Effector CD4-positive, alpha-beta T cell (primary cell): Measurements from ENCODE around the gene TBC1D3I. TPM values are rescaled to one million over a fixed set of nuclear protein-coding genes. Genes with fewer than 3 reads are reported as not detected.
"Not testable (repeated sequence)": the region's sequence is repeated elsewhere in the genome, so short reads cannot be mapped to it uniquely, and the experiment has no call there.

Source experiments
- DNase-seq: peaks from one replicate; pipeline ENCODE4 v3.0.0-alpha.2; 2020
- total RNA-seq: gene quantifications from one replicate; lab custom pipeline; 2026; lab: John Stamatoyannopoulos, UW

The TBC1D3I gene
- not detected for total RNA-seq

- not testable (repeated sequence) for DNase-seq
Observed at GRCh38 chr17:36264470-36264869, at the start of gene TBC1D3I. Gene TBC1D3I (minus strand): TSS chr17:36264570. CDS start chr17:36262985, 1,585 bp downstream.

GRCh38 chr17:36295161-36295560 is 30.8 kb upstream of the TBC1D3I start:
- DNase-seq, result not testable (repeated sequence)

GRCh38 chr17:36289965-36290612 is 25.7 kb upstream of the TBC1D3I start:
- DNase-seq, result not testable (repeated sequence)

GRCh38 chr17:36284219-36284618 is 19.8 kb upstream of the TBC1D3I start:
- not testable (repeated sequence) for DNase-seq

GRCh38 chr17:36283256-36283655 is 18.9 kb upstream of the TBC1D3I start:
- DNase-seq, result not testable (repeated sequence)

GRCh38 chr17:36242046-36242445 is 22.3 kb downstream of the TBC1D3I start:
- not testable (repeated sequence) for DNase-seq

GRCh38 chr17:36229644-36230043 is 34.7 kb downstream of the TBC1D3I start:
- not testable (repeated sequence) for DNase-seq

GRCh38 chr17:36222967-36223366 is 41.4 kb downstream of the TBC1D3I start:
- DNase-seq, result not testable (repeated sequence)

GRCh38 chr17:36221581-36222100 is 42.7 kb downstream of the TBC1D3I start:
- DNase-seq, result not testable (repeated sequence)

- DNase-seq, result not testable (repeated sequence)
Observed at GRCh38 chr17:36220737-36221580, 43.4 kb downstream of the TBC1D3I start.

- not testable (repeated sequence) for DNase-seq
Observed at GRCh38 chr17:36219556-36219955, 44.8 kb downstream of the TBC1D3I start.

- not testable (repeated sequence) for DNase-seq
Observed at GRCh38 chr17:36215406-36216308, 48.7 kb downstream of the TBC1D3I start.

- DNase-seq, result no peak
Observed at GRCh38 chr17:36214918-36215317, 49.5 kb downstream of the TBC1D3I start.

GRCh38 chr17:36213695-36214094 is 50.7 kb downstream of the TBC1D3I start:
- DNase-seq, result no peak

GRCh38 chr17:36212966-36213365 is 51.4 kb downstream of the TBC1D3I start:
- DNase-seq, result no peak

- no peak for DNase-seq
Observed at GRCh38 chr17:36212272-36212605, 52.1 kb downstream of the TBC1D3I start.

GRCh38 chr17:36211484-36212271 is 52.7 kb downstream of the TBC1D3I start:
- not testable (repeated sequence) for DNase-seq

GRCh38 chr17:36210439-36211211 is 53.7 kb downstream of the TBC1D3I start, which contains the start of gene CCL4L2:
Gene CCL4L2 (plus strand): TSS chr17:36211063.
- not testable (repeated sequence) for DNase-seq

GRCh38 chr17:36209575-36209974 is 54.8 kb downstream of the TBC1D3I start:
- DNase-seq, result no peak

- DNase-seq, result not testable (repeated sequence)
Observed at GRCh38 chr17:36207383-36207782, 57.0 kb downstream of the TBC1D3I start.

GRCh38 chr17:36206486-36206821 is 57.9 kb downstream of the TBC1D3I start:
- not testable (repeated sequence) for DNase-seq
